Stimulated activated CD4-positive, alpha-beta T cell treated with anti-CD3 and anti-CD28 coated beads, Interleukin-2, amount 100 ng/mL, for 24 hours (primary cell): Measurements from ENCODE around the gene CHDH.

Experiments
- DNase-seq, 2 donors: peaks; one replicate each; pipeline ENCODE4 v3.0.0-alpha.2; 2020

Gene CHDH

GRCh38 chr3:53850895-53851294 lies 4.7 kb upstream of the CHDH start:
- no peak for DNase-seq

GRCh38 chr3:53849916-53850315 lies 3.7 kb upstream of the CHDH start:
- no peak for DNase-seq

GRCh38 chr3:53846851-53847155 lies 584 bp upstream of the CHDH start:
- DNase-seq = no peak

- DNase-seq = no peak
Measured at GRCh38 chr3:53845881-53846133, 412 bp downstream of the CHDH start.

- DNase-seq = peak in 1 of 2 donors; percentile 12
Measured at GRCh38 chr3:53845103-53845880, 927 bp downstream of the CHDH start.

GRCh38 chr3:53844262-53845102 lies 1.7 kb downstream of the CHDH start:
- no peak for DNase-seq

- DNase-seq = no peak
Measured at GRCh38 chr3:53843195-53844177, 2.7 kb downstream of the CHDH start.

- no peak for DNase-seq
Measured at GRCh38 chr3:53842436-53843194, 3.6 kb downstream of the CHDH start.

- no peak for DNase-seq
Measured at GRCh38 chr3:53841296-53841695, 4.9 kb downstream of the CHDH start.

GRCh38 chr3:53837331-53837730 lies 8.9 kb downstream of the CHDH start:
- DNase-seq = no peak

GRCh38 chr3:53836084-53836872 lies 9.9 kb downstream of the CHDH start:
- DNase-seq = no peak

GRCh38 chr3:53835257-53835656 lies 11.0 kb downstream of the CHDH start:
- no peak for DNase-seq

GRCh38 chr3:53834429-53835095 lies 11.7 kb downstream of the CHDH start:
- DNase-seq = no peak

- DNase-seq = no peak
Measured at GRCh38 chr3:53833700-53834099, 12.5 kb downstream of the CHDH start.

GRCh38 chr3:53833053-53833645 lies 13.1 kb downstream of the CHDH start:
- DNase-seq = no peak

GRCh38 chr3:53830944-53831343 lies 15.3 kb downstream of the CHDH start:
- no peak for DNase-seq

GRCh38 chr3:53829605-53830004 lies 16.6 kb downstream of the CHDH start:
- DNase-seq = no peak

- DNase-seq = no peak
Measured at GRCh38 chr3:53828581-53828980, 17.6 kb downstream of the CHDH start.

- no peak for DNase-seq
Measured at GRCh38 chr3:53826048-53826447, 20.2 kb downstream of the CHDH start.

- DNase-seq = no peak
Measured at GRCh38 chr3:53824795-53825194, 21.4 kb downstream of the CHDH start.
